Suprapubic skin (tissue), 3 donors: ENCODE results near the gene FNDC8.

Experiments used
- POLR2AphosphoS5 ChIP-seq, 3 donors: sonication (generic); formaldehyde crosslinking; IDR thresholded peaks; one replicate each; pipeline ENCODE4 v1.6.1; 2017; ENCODE audit warnings: antibody characterized with exemption in 3 of 3
- TF ChIP-seq, protein P1 (sequence below), 2 donors: fragments of 200-600 bp in 1 of 2; fragments of 450-650 bp in 1 of 2; sonication (generic) in 1 of 2; IDR thresholded peaks; one replicate each; pipeline ENCODE4 v1.5.1; 2016 to 2019; ENCODE audit warnings: antibody characterized with exemption in 2 of 2, mild to moderate bottlenecking in 1 of 2, moderate library complexity in 1 of 2

DNA sequence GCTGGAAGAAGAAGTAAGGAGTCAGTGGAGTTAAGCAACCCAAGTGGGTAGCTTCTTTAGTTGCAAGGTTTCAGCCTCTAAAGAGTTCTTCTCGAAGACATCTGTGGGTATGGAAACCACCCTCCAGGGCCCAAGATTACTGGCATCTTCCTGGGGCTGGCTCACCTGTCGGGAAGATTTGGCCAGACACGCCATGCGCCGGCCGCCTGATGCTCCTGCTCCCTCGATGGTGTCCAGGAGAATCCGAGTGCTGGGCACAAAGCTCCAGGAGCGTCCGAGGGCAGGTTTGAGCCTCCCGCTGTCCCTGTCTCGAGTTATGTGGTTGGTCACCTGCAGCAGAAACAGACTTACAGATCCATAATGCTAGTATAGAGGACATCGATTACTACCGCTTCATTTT, 20.4 kb upstream of the FNDC8 start:
- TF ChIP-seq, protein P1, sequence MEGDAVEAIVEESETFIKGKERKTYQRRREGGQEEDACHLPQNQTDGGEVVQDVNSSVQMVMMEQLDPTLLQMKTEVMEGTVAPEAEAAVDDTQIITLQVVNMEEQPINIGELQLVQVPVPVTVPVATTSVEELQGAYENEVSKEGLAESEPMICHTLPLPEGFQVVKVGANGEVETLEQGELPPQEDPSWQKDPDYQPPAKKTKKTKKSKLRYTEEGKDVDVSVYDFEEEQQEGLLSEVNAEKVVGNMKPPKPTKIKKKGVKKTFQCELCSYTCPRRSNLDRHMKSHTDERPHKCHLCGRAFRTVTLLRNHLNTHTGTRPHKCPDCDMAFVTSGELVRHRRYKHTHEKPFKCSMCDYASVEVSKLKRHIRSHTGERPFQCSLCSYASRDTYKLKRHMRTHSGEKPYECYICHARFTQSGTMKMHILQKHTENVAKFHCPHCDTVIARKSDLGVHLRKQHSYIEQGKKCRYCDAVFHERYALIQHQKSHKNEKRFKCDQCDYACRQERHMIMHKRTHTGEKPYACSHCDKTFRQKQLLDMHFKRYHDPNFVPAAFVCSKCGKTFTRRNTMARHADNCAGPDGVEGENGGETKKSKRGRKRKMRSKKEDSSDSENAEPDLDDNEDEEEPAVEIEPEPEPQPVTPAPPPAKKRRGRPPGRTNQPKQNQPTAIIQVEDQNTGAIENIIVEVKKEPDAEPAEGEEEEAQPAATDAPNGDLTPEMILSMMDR (IDR thresholded peaks at IDR 0.05): no peak
- no peak for TF ChIP-seq POLR2AphosphoS5 (IDR thresholded peaks at IDR 0.05)
